ENCODE data around the gene TMEM144.

GRCh38 chr4:158176776-158177175, 33.5 kb upstream of the TMEM144 start:
- TF ChIP-seq CTCF (IDR thresholded peaks at IDR 0.05), result no peak
- no peak for TF ChIP-seq POLR2A (IDR thresholded peaks at IDR 0.05)
